Measurements from ENCODE around the gene GNAL.
"Not testable (repeated sequence)": the region's sequence is repeated elsewhere in the genome, so short reads cannot be mapped to it uniquely, and the experiment has no call there.

The GNAL gene

DNA sequence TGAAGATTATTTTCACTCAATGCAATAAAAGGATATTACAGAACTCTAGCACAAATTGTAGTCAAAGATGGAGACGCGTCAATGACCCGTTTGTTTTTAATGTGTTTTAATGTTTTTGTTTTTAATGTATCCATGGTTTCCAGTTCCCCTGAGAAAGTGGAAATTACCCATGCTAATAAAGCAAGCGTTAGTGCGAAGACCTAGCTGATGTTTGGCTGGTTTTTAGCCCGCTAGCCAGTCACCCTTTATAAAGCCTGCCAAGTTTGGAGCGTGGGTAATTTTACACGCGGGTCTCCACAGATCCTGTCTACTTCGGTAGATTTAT is 161.7 kb downstream of the GNAL start:
- H3K27ac ChIP-seq: peak overlapping the region; percentile 76
- H3K4me1 ChIP-seq (ENCODE audit: low read depth, poor library complexity, severe bottlenecking): peaks cover 15% of the 10 kb centered on the region

DNA sequence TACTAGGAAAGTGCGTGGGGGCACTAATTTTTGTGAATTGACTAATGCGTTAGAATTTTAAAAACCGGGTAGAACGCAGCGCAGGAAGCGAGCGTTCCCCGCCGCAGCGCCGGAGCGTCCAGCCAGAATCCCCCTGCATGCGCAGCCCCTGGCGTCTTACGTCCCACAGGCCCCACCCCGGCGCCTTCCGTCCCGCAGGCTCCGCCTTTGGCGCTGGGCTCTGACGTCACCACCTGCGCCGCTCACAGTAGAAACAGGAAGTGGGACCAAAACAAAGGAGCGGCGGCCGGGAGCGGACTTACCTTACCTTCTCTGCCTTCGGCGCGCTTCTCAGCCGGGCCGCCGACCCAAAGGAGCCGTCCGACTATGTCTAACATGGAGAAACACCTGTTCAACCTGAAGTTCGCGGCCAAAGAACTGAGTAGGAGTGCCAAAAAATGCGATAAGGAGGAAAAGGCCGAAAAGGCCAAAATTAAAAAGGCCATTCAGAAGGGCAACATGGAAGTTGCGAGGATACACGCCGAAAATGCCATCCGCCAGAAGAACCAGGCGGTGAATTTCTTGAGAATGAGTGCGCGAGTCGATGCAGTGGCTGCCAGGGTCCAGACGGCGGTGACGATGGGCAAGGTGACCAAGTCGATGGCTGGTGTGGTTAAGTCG is 162.2 kb downstream of the GNAL start, which contains the start of gene CHMP1B:
TSS of gene CHMP1B (plus strand) at position 268 of the 660 bp plus-strand sequence. CDS start at position 367, 99 bp downstream.
- Histone ChIP-seq H4K20me1 (ENCODE audit: insufficient read depth) (no peaks in the 10 kb centered on the region), H3K27me3 (ENCODE audit: insufficient read depth, low read depth) (no peaks in the 10 kb centered on the region), H3K27ac (peak within 1 kb of the TSS; percentile 76), H3K9ac (peak within 1 kb of the TSS; percentile 82), H3K4me3 (IDR thresholded peaks at IDR 0.05; ENCODE audit: insufficient read depth, low read depth, low read length) (peak within 1 kb of the TSS; percentile 77), H3K4me1 (ENCODE audit: low read depth, poor library complexity, severe bottlenecking) (peaks cover 15% of the 10 kb centered on the region), H3K36me3 (ENCODE audit: insufficient read depth) (no peaks in the 10 kb centered on the region), H2AFZ (ENCODE audit: low read depth) (peak within 1 kb of the TSS; percentile 91), H3K79me2 (ENCODE audit: insufficient read depth, low read depth) (peaks cover 21% of the 10 kb centered on the region), H3K4me2 (peak within 1 kb of the TSS; percentile 98)
- TF ChIP-seq, protein P1, sequence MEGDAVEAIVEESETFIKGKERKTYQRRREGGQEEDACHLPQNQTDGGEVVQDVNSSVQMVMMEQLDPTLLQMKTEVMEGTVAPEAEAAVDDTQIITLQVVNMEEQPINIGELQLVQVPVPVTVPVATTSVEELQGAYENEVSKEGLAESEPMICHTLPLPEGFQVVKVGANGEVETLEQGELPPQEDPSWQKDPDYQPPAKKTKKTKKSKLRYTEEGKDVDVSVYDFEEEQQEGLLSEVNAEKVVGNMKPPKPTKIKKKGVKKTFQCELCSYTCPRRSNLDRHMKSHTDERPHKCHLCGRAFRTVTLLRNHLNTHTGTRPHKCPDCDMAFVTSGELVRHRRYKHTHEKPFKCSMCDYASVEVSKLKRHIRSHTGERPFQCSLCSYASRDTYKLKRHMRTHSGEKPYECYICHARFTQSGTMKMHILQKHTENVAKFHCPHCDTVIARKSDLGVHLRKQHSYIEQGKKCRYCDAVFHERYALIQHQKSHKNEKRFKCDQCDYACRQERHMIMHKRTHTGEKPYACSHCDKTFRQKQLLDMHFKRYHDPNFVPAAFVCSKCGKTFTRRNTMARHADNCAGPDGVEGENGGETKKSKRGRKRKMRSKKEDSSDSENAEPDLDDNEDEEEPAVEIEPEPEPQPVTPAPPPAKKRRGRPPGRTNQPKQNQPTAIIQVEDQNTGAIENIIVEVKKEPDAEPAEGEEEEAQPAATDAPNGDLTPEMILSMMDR (conservative IDR thresholded peaks at IDR 0.05; ENCODE audit: low read depth, low read length): no peak

More for the DNA sequence above, 161.7 kb downstream of the GNAL start:
- TF ChIP-seq, protein P1 (conservative IDR thresholded peaks at IDR 0.05; ENCODE audit: low read depth, low read length): no peak
- H3K4me3 ChIP-seq (IDR thresholded peaks at IDR 0.05; ENCODE audit: insufficient read depth, low read depth, low read length): no peak overlapping the region
- H2AFZ ChIP-seq (ENCODE audit: low read depth): peak overlapping the region; percentile 91
- H3K27me3 ChIP-seq (ENCODE audit: insufficient read depth, low read depth): no peaks in the 10 kb centered on the region
- H3K79me2 ChIP-seq (ENCODE audit: insufficient read depth, low read depth): peaks cover 21% of the 10 kb centered on the region
- H3K36me3 ChIP-seq (ENCODE audit: insufficient read depth): no peaks in the 10 kb centered on the region
- H3K4me2 ChIP-seq: peak overlapping the region; percentile 98
- H4K20me1 ChIP-seq (ENCODE audit: insufficient read depth): no peaks in the 10 kb centered on the region
- peak overlapping the region; percentile 82 for H3K9ac ChIP-seq

DNA sequence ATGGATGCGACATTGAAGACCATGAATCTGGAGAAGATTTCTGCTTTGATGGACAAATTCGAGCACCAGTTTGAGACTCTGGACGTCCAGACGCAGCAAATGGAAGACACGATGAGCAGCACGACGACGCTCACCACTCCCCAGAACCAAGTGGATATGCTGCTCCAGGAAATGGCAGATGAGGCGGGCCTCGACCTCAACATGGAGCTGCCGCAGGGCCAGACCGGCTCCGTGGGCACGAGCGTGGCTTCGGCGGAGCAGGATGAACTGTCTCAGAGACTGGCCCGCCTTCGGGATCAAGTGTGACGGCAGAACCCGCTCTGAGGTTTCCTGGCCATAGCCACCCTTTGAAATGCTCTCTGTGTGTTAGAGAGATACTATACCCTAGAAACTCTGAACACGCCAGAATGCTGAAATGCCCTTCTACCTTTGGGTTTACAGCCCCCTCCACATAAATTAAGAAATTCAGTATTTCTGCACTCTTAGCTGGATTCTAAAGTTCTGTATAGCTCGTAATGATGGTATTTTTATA is 162.8 kb downstream of the GNAL start:
- Histone ChIP-seq H3K4me2 (peak overlapping the region; percentile 98), H4K20me1 (ENCODE audit: insufficient read depth) (no peaks in the 10 kb centered on the region), H2AFZ (ENCODE audit: low read depth) (peak overlapping the region; percentile 91), H3K27ac (peak overlapping the region; percentile 76), H3K4me1 (ENCODE audit: low read depth, poor library complexity, severe bottlenecking) (peaks cover 15% of the 10 kb centered on the region), H3K79me2 (ENCODE audit: insufficient read depth, low read depth) (peaks cover 21% of the 10 kb centered on the region), H3K9ac (peak overlapping the region; percentile 82), H3K36me3 (ENCODE audit: insufficient read depth) (no peaks in the 10 kb centered on the region), H3K27me3 (ENCODE audit: insufficient read depth, low read depth) (no peaks in the 10 kb centered on the region), H3K4me3 (IDR thresholded peaks at IDR 0.05; ENCODE audit: insufficient read depth, low read depth, low read length) (peak overlapping the region; percentile 77)
- TF ChIP-seq, protein P1 (conservative IDR thresholded peaks at IDR 0.05; ENCODE audit: low read depth, low read length): no peak

DNA sequence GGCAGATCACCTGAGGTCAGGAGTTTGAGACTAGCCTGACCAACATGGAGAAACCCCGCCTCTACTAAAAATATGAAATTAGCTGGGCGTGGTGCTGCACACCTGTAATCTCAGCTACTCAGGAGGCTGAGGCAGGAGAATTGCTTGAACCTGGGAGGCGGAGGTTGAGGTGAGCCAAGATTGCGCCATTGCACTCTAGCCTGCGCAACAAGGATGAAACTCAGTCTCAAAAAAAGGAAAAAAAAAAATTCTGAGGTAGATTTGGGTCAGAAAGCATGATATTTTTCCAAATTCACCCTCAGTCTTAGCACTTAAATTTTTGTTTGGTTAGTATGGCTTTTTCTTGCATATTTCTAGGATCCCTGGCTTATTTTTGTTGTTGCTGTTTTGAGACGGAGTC is 165.5 kb downstream of the GNAL start:
- Histone ChIP-seq H3K79me2 (ENCODE audit: insufficient read depth, low read depth) (peaks cover 21% of the 10 kb centered on the region), H3K4me1 (ENCODE audit: low read depth, poor library complexity, severe bottlenecking) (peaks cover 15% of the 10 kb centered on the region)
- not testable (repeated sequence) for H3K4me2 ChIP-seq; H3K36me3 ChIP-seq (ENCODE audit: insufficient read depth); H3K27ac ChIP-seq; H3K4me3 ChIP-seq (IDR thresholded peaks at IDR 0.05; ENCODE audit: insufficient read depth, low read depth, low read length); H2AFZ ChIP-seq (ENCODE audit: low read depth); H3K27me3 ChIP-seq (ENCODE audit: insufficient read depth, low read depth); H3K9ac ChIP-seq; H4K20me1 ChIP-seq (ENCODE audit: insufficient read depth)
